ENCODE results near the gene DMXL1.
"Not testable (repeated sequence)": the region's sequence is repeated elsewhere in the genome, so short reads cannot be mapped to it uniquely, and the experiment has no call there.

Gene DMXL1

GRCh38 chr5:119131530-119132304, 60.8 kb downstream of the DMXL1 start:
- no CpG with 5 or more reads among the region's 2 CpGs for WGBS (ENCODE audit: insufficient coverage)
- H3K27me3 ChIP-seq (replicated peaks in 2 of 5; ENCODE audit: control insufficient read depth in 4 of 5, insufficient read depth in 5 of 5, low read length in 4 of 5) = no peaks in the 10 kb centered on the region
- H3K4me1 ChIP-seq (ENCODE audit: control extremely low read depth in 1 of 4, control insufficient read depth in 4 of 4, insufficient read depth in 4 of 4, low read length in 3 of 4) = no peaks in the 10 kb centered on the region
- H3K4me3 ChIP-seq (ENCODE audit: control insufficient read depth in 1 of 7, extremely low read depth in 1 of 7, insufficient read depth in 4 of 7, low read depth in 2 of 7, low read length in 6 of 7) = no peak overlapping the region
- DNase-seq = no peak
- peaks cover 7 to 52% (median 22%) of the 10 kb centered on the region in 4 experiments for H3K36me3 ChIP-seq (ENCODE audit: control insufficient read depth in 4 of 4, insufficient read depth in 4 of 4, low read length in 3 of 4)
- ChIA-PET POLR2A (no interaction called here), CTCF (no interaction called here)
- H3K9me3 ChIP-seq (ENCODE audit: control extremely low read depth in 1 of 5, control insufficient read depth in 4 of 5, insufficient read depth in 2 of 5, low read depth in 1 of 5, low read length in 4 of 5) = peaks cover 0 to 11% (median 7%) of the 10 kb centered on the region in 5 experiments
- H3K27ac ChIP-seq (ENCODE audit: insufficient read depth in 1 of 2, low read depth in 1 of 2, low read length in 2 of 2, poor library complexity in 1 of 2, severe bottlenecking in 2 of 2) = no peak overlapping the region

- H3K27ac ChIP-seq (ENCODE audit: insufficient read depth in 1 of 2, low read depth in 1 of 2, low read length in 2 of 2, poor library complexity in 1 of 2, severe bottlenecking in 2 of 2); H3K4me3 ChIP-seq (ENCODE audit: control insufficient read depth in 1 of 7, extremely low read depth in 1 of 7, insufficient read depth in 4 of 7, low read depth in 2 of 7, low read length in 6 of 7); POLR2A ChIA-PET; DNase-seq; H3K27me3 ChIP-seq (replicated peaks in 2 of 5; ENCODE audit: control insufficient read depth in 4 of 5, insufficient read depth in 5 of 5, low read length in 4 of 5); H3K4me1 ChIP-seq (ENCODE audit: control extremely low read depth in 1 of 4, control insufficient read depth in 4 of 4, insufficient read depth in 4 of 4, low read length in 3 of 4); CTCF ChIA-PET: not testable (repeated sequence)
- WGBS (ENCODE audit: insufficient coverage) = 100% methylated on average over 1 of the region's 4 CpGs
- Histone ChIP-seq H3K36me3 (ENCODE audit: control insufficient read depth in 4 of 4, insufficient read depth in 4 of 4, low read length in 3 of 4) (peaks cover 7 to 70% (median 21%) of the 10 kb centered on the region in 4 experiments), H3K9me3 (ENCODE audit: control extremely low read depth in 1 of 5, control insufficient read depth in 4 of 5, insufficient read depth in 2 of 5, low read depth in 1 of 5, low read length in 4 of 5) (peaks cover 0 to 19% (median 11%) of the 10 kb centered on the region in 5 experiments)
These were observed 64.9 kb downstream of the DMXL1 start for GRCh38 chr5:119135743-119136142.

GRCh38 chr5:119136666-119137318, 65.9 kb downstream of the DMXL1 start:
- H3K36me3 ChIP-seq (ENCODE audit: control insufficient read depth in 4 of 4, insufficient read depth in 4 of 4, low read length in 3 of 4) = peaks cover 7 to 69% (median 21%) of the 10 kb centered on the region in 4 experiments
- H3K4me1 ChIP-seq (ENCODE audit: control extremely low read depth in 1 of 4, control insufficient read depth in 4 of 4, insufficient read depth in 4 of 4, low read length in 3 of 4) = no peaks in the 10 kb centered on the region
- H3K9me3 ChIP-seq (ENCODE audit: control extremely low read depth in 1 of 5, control insufficient read depth in 4 of 5, insufficient read depth in 2 of 5, low read depth in 1 of 5, low read length in 4 of 5) = peaks cover 0 to 19% (median 11%) of the 10 kb centered on the region in 5 experiments
- no peaks in the 10 kb centered on the region for H3K27me3 ChIP-seq (replicated peaks in 2 of 5; ENCODE audit: control insufficient read depth in 4 of 5, insufficient read depth in 5 of 5, low read length in 4 of 5)
- DNase-seq = no peak
- ChIA-PET CTCF (no interaction called here), POLR2A (no interaction called here)
- WGBS (ENCODE audit: insufficient coverage) = 94% methylated on average over 5 of the region's 7 CpGs
- no peak overlapping the region for H3K4me3 ChIP-seq (ENCODE audit: control insufficient read depth in 1 of 7, extremely low read depth in 1 of 7, insufficient read depth in 4 of 7, low read depth in 2 of 7, low read length in 6 of 7)
- H3K27ac ChIP-seq (ENCODE audit: insufficient read depth in 1 of 2, low read depth in 1 of 2, low read length in 2 of 2, poor library complexity in 1 of 2, severe bottlenecking in 2 of 2) = no peak overlapping the region

- no peaks in the 10 kb centered on the region for H3K27me3 ChIP-seq (replicated peaks in 2 of 5; ENCODE audit: control insufficient read depth in 4 of 5, insufficient read depth in 5 of 5, low read length in 4 of 5)
- no peak for DNase-seq
- WGBS (ENCODE audit: insufficient coverage) = 100% methylated on average over 4 of the region's 4 CpGs
- H3K4me3 ChIP-seq (ENCODE audit: control insufficient read depth in 1 of 7, extremely low read depth in 1 of 7, insufficient read depth in 4 of 7, low read depth in 2 of 7, low read length in 6 of 7) = no peak overlapping the region
- peaks cover 0 to 3% (median under 1%) of the 10 kb centered on the region in 4 experiments for H3K4me1 ChIP-seq (ENCODE audit: control extremely low read depth in 1 of 4, control insufficient read depth in 4 of 4, insufficient read depth in 4 of 4, low read length in 3 of 4)
- CTCF ChIA-PET = interaction anchor here (0.9 kb wide), 1 partner anchor 13 kb away, joined by 3 read pairs; no protein-coding TSS in a partner anchor
- H3K27ac ChIP-seq (ENCODE audit: insufficient read depth in 1 of 2, low read depth in 1 of 2, low read length in 2 of 2, poor library complexity in 1 of 2, severe bottlenecking in 2 of 2) = no peak overlapping the region
- POLR2A ChIA-PET = no interaction called here
- H3K9me3 ChIP-seq (ENCODE audit: control extremely low read depth in 1 of 5, control insufficient read depth in 4 of 5, insufficient read depth in 2 of 5, low read depth in 1 of 5, low read length in 4 of 5) = peaks cover 0 to 10% (median 2%) of the 10 kb centered on the region in 5 experiments
- peaks cover 9 to 43% (median 26%) of the 10 kb centered on the region in 4 experiments for H3K36me3 ChIP-seq (ENCODE audit: control insufficient read depth in 4 of 4, insufficient read depth in 4 of 4, low read length in 3 of 4)
These were observed 82.7 kb downstream of the DMXL1 start for GRCh38 chr5:119153629-119154028.

GRCh38 chr5:119158144-119158543, 87.3 kb downstream of the DMXL1 start:
- ChIA-PET CTCF (no interaction called here), POLR2A (no interaction called here)
- no peak for DNase-seq
- no peaks in the 10 kb centered on the region for H3K27me3 ChIP-seq (replicated peaks in 2 of 5; ENCODE audit: control insufficient read depth in 4 of 5, insufficient read depth in 5 of 5, low read length in 4 of 5)
- H3K4me1 ChIP-seq (ENCODE audit: control extremely low read depth in 1 of 4, control insufficient read depth in 4 of 4, insufficient read depth in 4 of 4, low read length in 3 of 4) = peaks cover 0 to 9% (median 3%) of the 10 kb centered on the region in 4 experiments
- H3K36me3 ChIP-seq (ENCODE audit: control insufficient read depth in 4 of 4, insufficient read depth in 4 of 4, low read length in 3 of 4) = peaks cover 4 to 27% (median 11%) of the 10 kb centered on the region in 4 experiments
- no CpG with 5 or more reads among the region's 2 CpGs for WGBS (ENCODE audit: insufficient coverage)
- peaks cover 0 to 10% (median 2%) of the 10 kb centered on the region in 5 experiments for H3K9me3 ChIP-seq (ENCODE audit: control extremely low read depth in 1 of 5, control insufficient read depth in 4 of 5, insufficient read depth in 2 of 5, low read depth in 1 of 5, low read length in 4 of 5)
- H3K4me3 ChIP-seq (ENCODE audit: control insufficient read depth in 1 of 7, extremely low read depth in 1 of 7, insufficient read depth in 4 of 7, low read depth in 2 of 7, low read length in 6 of 7) = no peak overlapping the region
- no peak overlapping the region for H3K27ac ChIP-seq (ENCODE audit: insufficient read depth in 1 of 2, low read depth in 1 of 2, low read length in 2 of 2, poor library complexity in 1 of 2, severe bottlenecking in 2 of 2)

GRCh38 chr5:119161430-119161829, 90.5 kb downstream of the DMXL1 start:
- H3K4me1 ChIP-seq (ENCODE audit: control extremely low read depth in 1 of 4, control insufficient read depth in 4 of 4, insufficient read depth in 4 of 4, low read length in 3 of 4) = peaks cover 0 to 9% (median 3%) of the 10 kb centered on the region in 4 experiments
- peaks cover 0 to 2% (median 0%) of the 10 kb centered on the region in 5 experiments for H3K9me3 ChIP-seq (ENCODE audit: control extremely low read depth in 1 of 5, control insufficient read depth in 4 of 5, insufficient read depth in 2 of 5, low read depth in 1 of 5, low read length in 4 of 5)
- H3K27me3 ChIP-seq (replicated peaks in 2 of 5; ENCODE audit: control insufficient read depth in 4 of 5, insufficient read depth in 5 of 5, low read length in 4 of 5) = no peaks in the 10 kb centered on the region
- CTCF ChIA-PET = interaction anchor here (1.0 kb wide), 1 partner anchor 141 kb away, joined by 4 read pairs; no protein-coding TSS in a partner anchor
- POLR2A ChIA-PET = no interaction called here
- H3K36me3 ChIP-seq (ENCODE audit: control insufficient read depth in 4 of 4, insufficient read depth in 4 of 4, low read length in 3 of 4) = peaks cover 3 to 15% (median 8%) of the 10 kb centered on the region in 4 experiments
- no peak overlapping the region for H3K27ac ChIP-seq (ENCODE audit: insufficient read depth in 1 of 2, low read depth in 1 of 2, low read length in 2 of 2, poor library complexity in 1 of 2, severe bottlenecking in 2 of 2)
- no peak for DNase-seq
- H3K4me3 ChIP-seq (ENCODE audit: control insufficient read depth in 1 of 7, extremely low read depth in 1 of 7, insufficient read depth in 4 of 7, low read depth in 2 of 7, low read length in 6 of 7) = no peak overlapping the region
- 98% methylated on average over 4 of the region's 4 CpGs for WGBS (ENCODE audit: insufficient coverage)

GRCh38 chr5:119166026-119166425, 95.1 kb downstream of the DMXL1 start:
- Histone ChIP-seq H3K36me3 (ENCODE audit: control insufficient read depth in 4 of 4, insufficient read depth in 4 of 4, low read length in 3 of 4) (peaks cover 9 to 19% (median 11%) of the 10 kb centered on the region in 4 experiments), H3K4me3 (ENCODE audit: control insufficient read depth in 1 of 7, extremely low read depth in 1 of 7, insufficient read depth in 4 of 7, low read depth in 2 of 7, low read length in 6 of 7) (no peak overlapping the region), H3K4me1 (ENCODE audit: control extremely low read depth in 1 of 4, control insufficient read depth in 4 of 4, insufficient read depth in 4 of 4, low read length in 3 of 4) (peaks cover 0 to 3% (median 1%) of the 10 kb centered on the region in 4 experiments), H3K9me3 (ENCODE audit: control extremely low read depth in 1 of 5, control insufficient read depth in 4 of 5, insufficient read depth in 2 of 5, low read depth in 1 of 5, low read length in 4 of 5) (no peaks in the 10 kb centered on the region), H3K27me3 (replicated peaks in 2 of 5; ENCODE audit: control insufficient read depth in 4 of 5, insufficient read depth in 5 of 5, low read length in 4 of 5) (no peaks in the 10 kb centered on the region), H3K27ac (ENCODE audit: insufficient read depth in 1 of 2, low read depth in 1 of 2, low read length in 2 of 2, poor library complexity in 1 of 2, severe bottlenecking in 2 of 2) (no peak overlapping the region)
- ChIA-PET CTCF (no interaction called here), POLR2A (no interaction called here)
- no peak for DNase-seq
- WGBS (ENCODE audit: insufficient coverage) = 75% methylated on average over 4 of the region's 4 CpGs

Data from common myeloid progenitor, CD34-positive (primary cell).